Renal cortical epithelial cell (primary cell): Measurements from ENCODE around the gene FSHR. TPM values are rescaled to one million over a fixed set of nuclear protein-coding genes. Genes with fewer than 3 reads are reported as not detected.
A peak's percentile ranks its signal among the peaks of the same experiment; 100 is the strongest.

Experiments
- DNase-seq: peaks from one replicate; pipeline ENCODE4 v3.0.0-alpha.2; 2011; ENCODE audit warnings: low read depth
- total RNA-seq: library from RNA; depleted of rRNA; stranded (reverse); fragments of >200 nt; gene quantifications from 2 replicates; pipeline ENCODE4 v1.2.3, GENCODE V29; 2014

Gene FSHR
- total RNA-seq, 1 donor from 2014 or later, result 0.05 TPM

- DNase-seq, result no peak
These were observed 43.3 kb downstream of the FSHR start for GRCh38 chr2:49111006-49111405.

- no peak for DNase-seq
These were observed 43.7 kb downstream of the FSHR start for GRCh38 chr2:49110571-49110970.

GRCh38 chr2:49108851-49109250 lies 45.5 kb downstream of the FSHR start:
- DNase-seq, result no peak

- DNase-seq, result no peak
These were observed 45.9 kb downstream of the FSHR start for GRCh38 chr2:49108436-49108835.

- no peak for DNase-seq
These were observed 48.8 kb downstream of the FSHR start for GRCh38 chr2:49105506-49105905.

- DNase-seq, result no peak
These were observed 52.2 kb downstream of the FSHR start for GRCh38 chr2:49102146-49102545.

GRCh38 chr2:49080681-49081080 lies 73.6 kb downstream of the FSHR start:
- DNase-seq, result no peak

GRCh38 chr2:49070716-49071115 lies 83.6 kb downstream of the FSHR start:
- no peak for DNase-seq

- peak; percentile 84 for DNase-seq
These were observed 84.5 kb downstream of the FSHR start for GRCh38 chr2:49069829-49070228.

GRCh38 chr2:49068613-49069012 lies 85.7 kb downstream of the FSHR start:
- no peak for DNase-seq

- DNase-seq, result no peak
These were observed 86.3 kb downstream of the FSHR start for GRCh38 chr2:49067971-49068370.

- no peak for DNase-seq
These were observed 101.2 kb downstream of the FSHR start for GRCh38 chr2:49053156-49053555.

- no peak for DNase-seq
These were observed 104.0 kb downstream of the FSHR start for GRCh38 chr2:49050265-49050664.

- DNase-seq, result no peak
These were observed 105.2 kb downstream of the FSHR start for GRCh38 chr2:49049161-49049560.

- DNase-seq, result no peak
These were observed 109.2 kb downstream of the FSHR start for GRCh38 chr2:49045083-49045482.

GRCh38 chr2:49044350-49045079 lies 109.8 kb downstream of the FSHR start:
- DNase-seq, result peak; percentile 66

GRCh38 chr2:49043405-49043982 lies 110.8 kb downstream of the FSHR start:
- DNase-seq, result no peak

GRCh38 chr2:49042488-49042887 lies 111.8 kb downstream of the FSHR start:
- DNase-seq, result peak; percentile 5

GRCh38 chr2:49041061-49041460 lies 113.3 kb downstream of the FSHR start:
- DNase-seq, result no peak

- DNase-seq, result no peak
These were observed 117.1 kb downstream of the FSHR start for GRCh38 chr2:49037197-49037596.

- DNase-seq, result peak; percentile 12
These were observed 118.8 kb downstream of the FSHR start for GRCh38 chr2:49035481-49035880.

- no peak for DNase-seq
These were observed 120.7 kb downstream of the FSHR start for GRCh38 chr2:49033394-49034185.

GRCh38 chr2:49032936-49033335 lies 121.4 kb downstream of the FSHR start:
- no peak for DNase-seq
